IPS-15b (cell line): ENCODE results near the gene SLC6A2.

Source experiments
- H3K27me3 ChIP-seq: one replicate; pipeline ENCODE4 v1.6.1; 2013; ENCODE audit warnings: low read length; ENCODE audit not compliant: control insufficient read depth, insufficient read depth
- H3K36me3 ChIP-seq: one replicate; pipeline ENCODE4 v1.6.1; 2013; ENCODE audit warnings: low read length; ENCODE audit not compliant: control insufficient read depth, insufficient read depth
- H3K4me1 ChIP-seq: one replicate; pipeline ENCODE4 v1.6.1; 2013; ENCODE audit warnings: mild to moderate bottlenecking, low read length; ENCODE audit not compliant: control insufficient read depth, insufficient read depth
- H3K4me3 ChIP-seq: one replicate; pipeline ENCODE4 v1.5.1; 2013; ENCODE audit warnings: low read depth, low read length
- H3K9ac ChIP-seq: one replicate; pipeline ENCODE4 v1.6.1; 2013; ENCODE audit warnings: low read depth, mild to moderate bottlenecking, low read length
- H3K9me3 ChIP-seq: one replicate; pipeline ENCODE4 v1.6.1; 2013; ENCODE audit warnings: mild to moderate bottlenecking, low read length; ENCODE audit not compliant: control insufficient read depth, insufficient read depth

Gene SLC6A2

GRCh38 chr16:55630774-55631173 is 25.0 kb upstream of the SLC6A2 start:
- Histone ChIP-seq H3K27me3 (no peaks in the 10 kb centered on the region), H3K4me3 (no peak overlapping the region), H3K36me3 (no peaks in the 10 kb centered on the region), H3K4me1 (no peaks in the 10 kb centered on the region), H3K9me3 (peaks cover 6% of the 10 kb centered on the region), H3K9ac (no peak overlapping the region)

- Histone ChIP-seq H3K36me3 (no peaks in the 10 kb centered on the region), H3K9me3 (peaks cover 6% of the 10 kb centered on the region), H3K27me3 (no peaks in the 10 kb centered on the region)
Measured at GRCh38 chr16:55632259-55632658, 23.5 kb upstream of the SLC6A2 start.

GRCh38 chr16:55634193-55634592 is 21.6 kb upstream of the SLC6A2 start:
- Histone ChIP-seq H3K36me3 (no peaks in the 10 kb centered on the region), H3K9ac (no peak overlapping the region), H3K4me1 (no peaks in the 10 kb centered on the region), H3K4me3 (no peak overlapping the region), H3K9me3 (peaks cover 6% of the 10 kb centered on the region), H3K27me3 (no peaks in the 10 kb centered on the region)

More at GRCh38 chr16:55632259-55632658, 23.5 kb upstream of the SLC6A2 start:
- Histone ChIP-seq H3K4me1 (no peaks in the 10 kb centered on the region), H3K4me3 (no peak overlapping the region), H3K9ac (no peak overlapping the region)

- no peaks in the 10 kb centered on the region for H3K36me3 ChIP-seq
- no peak overlapping the region for H3K9ac ChIP-seq
- H3K4me1 ChIP-seq = no peaks in the 10 kb centered on the region
- no peaks in the 10 kb centered on the region for H3K9me3 ChIP-seq
- no peaks in the 10 kb centered on the region for H3K27me3 ChIP-seq
- H3K4me3 ChIP-seq = no peak overlapping the region
Measured at GRCh38 chr16:55638256-55638655, 17.5 kb upstream of the SLC6A2 start.

GRCh38 chr16:55640701-55641327 is 15.0 kb upstream of the SLC6A2 start:
- Histone ChIP-seq H3K9me3 (no peaks in the 10 kb centered on the region), H3K9ac (no peak overlapping the region), H3K4me3 (no peak overlapping the region), H3K4me1 (no peaks in the 10 kb centered on the region), H3K36me3 (no peaks in the 10 kb centered on the region), H3K27me3 (no peaks in the 10 kb centered on the region)

GRCh38 chr16:55641430-55642056 is 14.2 kb upstream of the SLC6A2 start:
- Histone ChIP-seq H3K4me3 (no peak overlapping the region), H3K27me3 (no peaks in the 10 kb centered on the region), H3K9ac (no peak overlapping the region), H3K9me3 (no peaks in the 10 kb centered on the region), H3K36me3 (no peaks in the 10 kb centered on the region), H3K4me1 (no peaks in the 10 kb centered on the region)

GRCh38 chr16:55642611-55643010 is 13.2 kb upstream of the SLC6A2 start:
- H3K9ac ChIP-seq = no peak overlapping the region
- H3K4me3 ChIP-seq = no peak overlapping the region
- no peaks in the 10 kb centered on the region for H3K27me3 ChIP-seq
- no peaks in the 10 kb centered on the region for H3K36me3 ChIP-seq
- H3K9me3 ChIP-seq = no peaks in the 10 kb centered on the region
- no peaks in the 10 kb centered on the region for H3K4me1 ChIP-seq

GRCh38 chr16:55643161-55643970 is 12.4 kb upstream of the SLC6A2 start:
- Histone ChIP-seq H3K4me3 (no peak overlapping the region), H3K36me3 (no peaks in the 10 kb centered on the region), H3K9ac (no peak overlapping the region), H3K27me3 (no peaks in the 10 kb centered on the region), H3K9me3 (no peaks in the 10 kb centered on the region), H3K4me1 (no peaks in the 10 kb centered on the region)

GRCh38 chr16:55645986-55646385 is 9.8 kb upstream of the SLC6A2 start:
- Histone ChIP-seq H3K27me3 (peaks cover 12% of the 10 kb centered on the region), H3K9me3 (no peaks in the 10 kb centered on the region), H3K36me3 (no peaks in the 10 kb centered on the region), H3K9ac (no peak overlapping the region), H3K4me1 (no peaks in the 10 kb centered on the region), H3K4me3 (no peak overlapping the region)

GRCh38 chr16:55647343-55647742 is 8.4 kb upstream of the SLC6A2 start:
- H3K4me3 ChIP-seq = no peak overlapping the region
- H3K4me1 ChIP-seq = no peaks in the 10 kb centered on the region
- peaks cover 24% of the 10 kb centered on the region for H3K27me3 ChIP-seq
- no peaks in the 10 kb centered on the region for H3K36me3 ChIP-seq
- no peaks in the 10 kb centered on the region for H3K9me3 ChIP-seq
- no peak overlapping the region for H3K9ac ChIP-seq

GRCh38 chr16:55647798-55648197 is 8.0 kb upstream of the SLC6A2 start:
- H3K27me3 ChIP-seq = peaks cover 29% of the 10 kb centered on the region
- no peaks in the 10 kb centered on the region for H3K9me3 ChIP-seq
- no peaks in the 10 kb centered on the region for H3K4me1 ChIP-seq
- no peak overlapping the region for H3K9ac ChIP-seq
- H3K4me3 ChIP-seq = no peak overlapping the region
- H3K36me3 ChIP-seq = no peaks in the 10 kb centered on the region
